K562 (cell line): ENCODE data around the gene CD34. TPM values are rescaled to one million over a fixed set of nuclear protein-coding genes. Genes with fewer than 3 reads are reported as not detected.

Experiments used
- CAMTA2 ChIP-seq: fragments of 250-450 bp; sonication (Bioruptor Pico); conservative IDR thresholded peaks from 2 replicates; pipeline ENCODE4 v1.5.1; 2022
- FIP1L1 ChIP-seq: fragments of 200-400 bp; formaldehyde crosslinking; IDR thresholded peaks from 2 replicates; pipeline ENCODE4 v1.6.1; 2018; ENCODE audit warnings: mild to moderate bottlenecking, low read depth, low read length; ENCODE audit not compliant: poor library complexity, severe bottlenecking
- KAT8 ChIP-seq: fragments of 450-650 bp; IDR thresholded peaks from 2 replicates; pipeline ENCODE4 v1.6.1; 2016; ENCODE audit warnings: low read depth, mild to moderate bottlenecking
- NFATC3 ChIP-seq: fragments of 450-650 bp; IDR thresholded peaks from 2 replicates; pipeline ENCODE4 v1.6.1; 2017; ENCODE audit warnings: mild to moderate bottlenecking
- NR2C1 ChIP-seq, 2 experiments: fragments of 450-650 bp; IDR thresholded peaks; 2 replicates each; pipeline ENCODE4 v1.6.1; 2017; ENCODE audit warnings: mild to moderate bottlenecking in 2 of 2, antibody characterized with exemption in 1 of 2, inconsistent platforms in 1 of 2, missing compliant biosample characterization in 1 of 2, missing genetic modification characterization in 1 of 2
- RAD21 ChIP-seq, 2 experiments: fragments of 250-450 bp in 1 of 2; fragments of 450-650 bp in 1 of 2; sonication (Bioruptor Pico) in 1 of 2; formaldehyde crosslinking in 1 of 2; IDR thresholded peaks in 1 of 2; conservative IDR thresholded peaks in 1 of 2; 2 replicates each; pipeline versions ENCODE4 v1.4.0 to v1.8.0; 2020 to 2022; ENCODE audit warnings: mild to moderate bottlenecking in 2 of 2, moderate library complexity in 1 of 2
- SMARCA4 ChIP-seq: fragments of 450-650 bp; IDR thresholded peaks from 2 replicates; pipeline ENCODE4 v1.6.1; 2016
- TSC22D4 ChIP-seq: fragments of 450-650 bp; IDR thresholded peaks from 2 replicates; pipeline ENCODE4 v1.6.1; 2016; ENCODE audit warnings: missing genetic modification characterization, missing biosample characterization, control low read depth
- polyA plus RNA-seq, 8 experiments: library from polyadenylated mRNA; depleted of rRNA in 4 of 8; stranded (reverse) in 5 of 8; unstranded in 3 of 8; fragments of >200 nt; fragmentation: Nextera tagmentation in 2 of 8; fragmentation: Illumina TruSeq in 1 of 8; extraction: Ambion mirVana in 2 of 8; extraction: Trizol in 1 of 8; gene quantifications; 2 replicates each; pipeline versions ENCODE4 v1.2.1 to v1.2.3, GENCODE V29; 2011 to 2014; ENCODE audit warnings: inconsistent platforms in 1 of 8, missing spikeins in 1 of 8
- total RNA-seq, 7 experiments: library from RNA; depleted of rRNA in 6 of 7; stranded (reverse); fragments of >200 nt in 6 of 7; fragmentation: Illumina TruSeq in 2 of 7; extraction: Trizol in 2 of 7; gene quantifications; 2 replicates each; pipeline versions ENCODE4 v1.2.1 to v1.2.3, GENCODE V29; 2011 to 2021; ENCODE audit warnings: low replicate concordance in 1 of 7
- TF ChIP-seq, protein P1 (sequence below): fragments of 150-350 bp; conservative IDR thresholded peaks from 2 replicates; pipeline ENCODE4 v1.6.1; 2014; ENCODE audit warnings: low read length
- TF ChIP-seq, protein P2 (sequence below): fragments of 250-450 bp; sonication (Bioruptor Pico); IDR thresholded peaks from 2 replicates; pipeline ENCODE4 v1.4.0; 2020; ENCODE audit warnings: mild to moderate bottlenecking, moderate library complexity
- TF ChIP-seq, protein P3 (sequence below), 3 experiments: IDR thresholded peaks in 2 of 3; conservative IDR thresholded peaks in 1 of 3; 2 replicates each; pipeline ENCODE4 v1.5.1; 2011 to 2012; ENCODE audit warnings: low read length in 3 of 3, mild to moderate bottlenecking in 3 of 3, control low read depth in 2 of 3, improper control_type of control experiment in 1 of 3, inconsistent platforms in 1 of 3, low read depth in 1 of 3, mixed read lengths in 1 of 3, moderate library complexity in 1 of 3; ENCODE audit not compliant: insufficient read depth in 2 of 3

The CD34 gene
- total and polyA plus RNA-seq, 9 of the 15 experiments (the other 6 are each of a cell fraction or from before 2014, with no cell fraction given): not detected

DNA sequence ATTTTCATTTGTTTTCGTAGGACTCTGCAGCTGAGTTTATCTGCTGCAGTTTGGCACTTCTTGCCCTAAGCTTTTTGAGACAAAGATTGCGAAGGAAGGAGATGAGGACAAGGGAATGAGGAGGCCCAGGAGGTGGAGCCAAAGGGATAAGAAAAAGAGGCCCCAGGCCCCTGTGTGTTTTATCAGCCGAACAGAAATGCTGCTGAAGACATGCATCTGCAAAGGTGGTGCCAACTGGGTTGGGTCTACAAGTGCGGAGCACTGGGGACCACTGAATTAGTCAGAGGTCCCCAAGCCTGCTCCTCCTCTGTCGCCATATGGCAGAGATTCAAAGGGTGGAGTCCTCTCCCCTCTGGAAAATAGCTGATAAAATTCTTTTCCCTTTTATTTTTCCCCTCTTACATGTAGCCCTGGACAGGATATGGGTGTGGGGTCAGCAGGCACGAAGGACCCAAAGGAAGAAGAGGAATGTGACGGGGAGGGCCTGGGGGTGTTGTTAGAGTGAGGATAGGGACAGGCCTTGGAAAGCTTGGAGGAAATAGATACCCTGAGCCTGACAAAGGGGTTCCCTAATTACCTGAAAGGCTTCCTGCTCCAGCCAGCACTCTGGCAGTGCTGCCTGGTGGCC is 2.7 kb downstream of the CD34 start (continued):
- TF ChIP-seq, protein P1, sequence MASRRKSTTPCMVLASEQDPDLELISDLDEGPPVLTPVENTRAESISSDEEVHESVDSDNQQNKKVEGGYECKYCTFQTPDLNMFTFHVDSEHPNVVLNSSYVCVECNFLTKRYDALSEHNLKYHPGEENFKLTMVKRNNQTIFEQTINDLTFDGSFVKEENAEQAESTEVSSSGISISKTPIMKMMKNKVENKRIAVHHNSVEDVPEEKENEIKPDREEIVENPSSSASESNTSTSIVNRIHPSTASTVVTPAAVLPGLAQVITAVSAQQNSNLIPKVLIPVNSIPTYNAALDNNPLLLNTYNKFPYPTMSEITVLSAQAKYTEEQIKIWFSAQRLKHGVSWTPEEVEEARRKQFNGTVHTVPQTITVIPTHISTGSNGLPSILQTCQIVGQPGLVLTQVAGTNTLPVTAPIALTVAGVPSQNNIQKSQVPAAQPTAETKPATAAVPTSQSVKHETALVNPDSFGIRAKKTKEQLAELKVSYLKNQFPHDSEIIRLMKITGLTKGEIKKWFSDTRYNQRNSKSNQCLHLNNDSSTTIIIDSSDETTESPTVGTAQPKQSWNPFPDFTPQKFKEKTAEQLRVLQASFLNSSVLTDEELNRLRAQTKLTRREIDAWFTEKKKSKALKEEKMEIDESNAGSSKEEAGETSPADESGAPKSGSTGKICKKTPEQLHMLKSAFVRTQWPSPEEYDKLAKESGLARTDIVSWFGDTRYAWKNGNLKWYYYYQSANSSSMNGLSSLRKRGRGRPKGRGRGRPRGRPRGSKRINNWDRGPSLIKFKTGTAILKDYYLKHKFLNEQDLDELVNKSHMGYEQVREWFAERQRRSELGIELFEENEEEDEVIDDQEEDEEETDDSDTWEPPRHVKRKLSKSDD: no peak
- TF ChIP-seq NFATC3 (no peak), NR2C1 (IDR thresholded peaks at IDR 0.05) (no peak), NR2C1 (tag; IDR thresholded peaks at IDR 0.05) (no peak), SMARCA4 (peak; percentile 36; the same call in 1 of the 2 replicates), TSC22D4 (tag) (no peak), RAD21 (CRISPR knock-in tag; conservative IDR thresholded peaks at IDR 0.05 in 1 of 2, IDR thresholded peaks at IDR 0.05 in 1 of 2) (peak; percentile 77 to 82), KAT8 (no peak), FIP1L1 (no peak), CAMTA2 (CRISPR knock-in tag) (no peak)
- TF ChIP-seq, protein P2, sequence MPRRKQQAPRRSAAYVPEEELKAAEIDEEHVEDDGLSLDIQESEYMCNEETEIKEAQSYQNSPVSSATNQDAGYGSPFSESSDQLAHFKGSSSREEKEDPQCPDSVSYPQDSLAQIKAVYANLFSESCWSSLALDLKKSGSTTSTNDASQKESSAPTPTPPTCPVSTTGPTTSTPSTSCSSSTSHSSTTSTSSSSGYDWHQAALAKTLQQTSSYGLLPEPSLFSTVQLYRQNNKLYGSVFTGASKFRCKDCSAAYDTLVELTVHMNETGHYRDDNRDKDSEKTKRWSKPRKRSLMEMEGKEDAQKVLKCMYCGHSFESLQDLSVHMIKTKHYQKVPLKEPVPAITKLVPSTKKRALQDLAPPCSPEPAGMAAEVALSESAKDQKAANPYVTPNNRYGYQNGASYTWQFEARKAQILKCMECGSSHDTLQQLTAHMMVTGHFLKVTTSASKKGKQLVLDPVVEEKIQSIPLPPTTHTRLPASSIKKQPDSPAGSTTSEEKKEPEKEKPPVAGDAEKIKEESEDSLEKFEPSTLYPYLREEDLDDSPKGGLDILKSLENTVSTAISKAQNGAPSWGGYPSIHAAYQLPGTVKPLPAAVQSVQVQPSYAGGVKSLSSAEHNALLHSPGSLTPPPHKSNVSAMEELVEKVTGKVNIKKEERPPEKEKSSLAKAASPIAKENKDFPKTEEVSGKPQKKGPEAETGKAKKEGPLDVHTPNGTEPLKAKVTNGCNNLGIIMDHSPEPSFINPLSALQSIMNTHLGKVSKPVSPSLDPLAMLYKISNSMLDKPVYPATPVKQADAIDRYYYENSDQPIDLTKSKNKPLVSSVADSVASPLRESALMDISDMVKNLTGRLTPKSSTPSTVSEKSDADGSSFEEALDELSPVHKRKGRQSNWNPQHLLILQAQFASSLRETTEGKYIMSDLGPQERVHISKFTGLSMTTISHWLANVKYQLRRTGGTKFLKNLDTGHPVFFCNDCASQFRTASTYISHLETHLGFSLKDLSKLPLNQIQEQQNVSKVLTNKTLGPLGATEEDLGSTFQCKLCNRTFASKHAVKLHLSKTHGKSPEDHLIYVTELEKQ: no peak
- TF ChIP-seq, protein P3, sequence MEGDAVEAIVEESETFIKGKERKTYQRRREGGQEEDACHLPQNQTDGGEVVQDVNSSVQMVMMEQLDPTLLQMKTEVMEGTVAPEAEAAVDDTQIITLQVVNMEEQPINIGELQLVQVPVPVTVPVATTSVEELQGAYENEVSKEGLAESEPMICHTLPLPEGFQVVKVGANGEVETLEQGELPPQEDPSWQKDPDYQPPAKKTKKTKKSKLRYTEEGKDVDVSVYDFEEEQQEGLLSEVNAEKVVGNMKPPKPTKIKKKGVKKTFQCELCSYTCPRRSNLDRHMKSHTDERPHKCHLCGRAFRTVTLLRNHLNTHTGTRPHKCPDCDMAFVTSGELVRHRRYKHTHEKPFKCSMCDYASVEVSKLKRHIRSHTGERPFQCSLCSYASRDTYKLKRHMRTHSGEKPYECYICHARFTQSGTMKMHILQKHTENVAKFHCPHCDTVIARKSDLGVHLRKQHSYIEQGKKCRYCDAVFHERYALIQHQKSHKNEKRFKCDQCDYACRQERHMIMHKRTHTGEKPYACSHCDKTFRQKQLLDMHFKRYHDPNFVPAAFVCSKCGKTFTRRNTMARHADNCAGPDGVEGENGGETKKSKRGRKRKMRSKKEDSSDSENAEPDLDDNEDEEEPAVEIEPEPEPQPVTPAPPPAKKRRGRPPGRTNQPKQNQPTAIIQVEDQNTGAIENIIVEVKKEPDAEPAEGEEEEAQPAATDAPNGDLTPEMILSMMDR (IDR thresholded peaks at IDR 0.05 in 2 of 3, conservative IDR thresholded peaks at IDR 0.05 in 1 of 3; ENCODE audit: insufficient read depth in 2 of 3, low read depth in 1 of 3, low read length in 3 of 3): peak; percentile 29 to 59 (median 48); a peak in 4 of 6 replicates
